ENCODE data around the gene PLEKHJ1.

PLEKHJ1 gene

DNA sequence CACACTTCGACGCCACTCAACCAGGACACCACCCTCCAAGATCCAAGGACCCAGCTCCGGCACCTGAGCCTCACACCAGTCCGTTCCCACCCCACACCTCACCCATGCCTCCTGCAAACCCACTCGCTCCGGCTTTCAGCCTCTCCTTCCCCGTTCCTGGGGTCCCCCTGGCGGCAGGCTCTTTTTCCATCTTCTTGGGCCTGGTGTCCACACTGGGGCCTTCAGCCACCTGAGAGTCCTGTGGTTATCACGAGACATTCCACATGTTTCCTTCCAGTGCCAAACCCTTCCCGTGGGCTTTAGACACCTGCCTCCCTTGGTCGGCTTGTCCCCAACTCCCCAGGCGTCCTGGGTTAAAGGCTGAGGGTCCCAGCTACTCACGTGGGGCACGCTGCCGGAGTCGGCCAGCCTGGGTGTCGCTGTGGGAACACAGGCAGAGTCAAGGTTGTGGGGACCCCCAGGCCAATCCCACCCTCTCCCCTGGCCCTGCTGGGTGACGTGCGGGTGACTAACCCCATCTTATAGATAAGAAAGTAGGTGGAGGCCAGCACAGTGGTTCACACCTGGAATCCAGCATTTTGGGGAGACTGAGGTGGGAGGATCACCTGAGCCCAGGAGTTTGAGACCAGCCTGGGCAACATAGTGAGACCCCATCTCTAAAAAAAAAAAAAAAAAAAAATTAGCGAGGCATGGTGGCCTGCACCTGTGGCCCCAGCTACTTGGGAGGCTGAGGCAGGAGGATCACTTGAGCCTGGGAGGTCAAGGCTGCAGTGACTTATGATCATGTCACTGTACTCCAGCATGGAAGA lies 18.1 kb upstream of the PLEKHJ1 start:
- no peaks in the 10 kb centered on the region for H3K9me3 ChIP-seq
- TF ChIP-seq, protein P1, sequence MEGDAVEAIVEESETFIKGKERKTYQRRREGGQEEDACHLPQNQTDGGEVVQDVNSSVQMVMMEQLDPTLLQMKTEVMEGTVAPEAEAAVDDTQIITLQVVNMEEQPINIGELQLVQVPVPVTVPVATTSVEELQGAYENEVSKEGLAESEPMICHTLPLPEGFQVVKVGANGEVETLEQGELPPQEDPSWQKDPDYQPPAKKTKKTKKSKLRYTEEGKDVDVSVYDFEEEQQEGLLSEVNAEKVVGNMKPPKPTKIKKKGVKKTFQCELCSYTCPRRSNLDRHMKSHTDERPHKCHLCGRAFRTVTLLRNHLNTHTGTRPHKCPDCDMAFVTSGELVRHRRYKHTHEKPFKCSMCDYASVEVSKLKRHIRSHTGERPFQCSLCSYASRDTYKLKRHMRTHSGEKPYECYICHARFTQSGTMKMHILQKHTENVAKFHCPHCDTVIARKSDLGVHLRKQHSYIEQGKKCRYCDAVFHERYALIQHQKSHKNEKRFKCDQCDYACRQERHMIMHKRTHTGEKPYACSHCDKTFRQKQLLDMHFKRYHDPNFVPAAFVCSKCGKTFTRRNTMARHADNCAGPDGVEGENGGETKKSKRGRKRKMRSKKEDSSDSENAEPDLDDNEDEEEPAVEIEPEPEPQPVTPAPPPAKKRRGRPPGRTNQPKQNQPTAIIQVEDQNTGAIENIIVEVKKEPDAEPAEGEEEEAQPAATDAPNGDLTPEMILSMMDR (IDR thresholded peaks at IDR 0.05; ENCODE audit: low read depth, low read length), result no peak
- H3K36me3 ChIP-seq, result peaks cover 12% of the 10 kb centered on the region; the same call in 1 of the 2 replicates
- no peaks in the 10 kb centered on the region for H3K4me1 ChIP-seq
- DNase-seq, result no peak
- H3K4me3 ChIP-seq (ENCODE audit: low read depth, low read length), result no peak overlapping the region
- no peaks in the 10 kb centered on the region for H3K27me3 ChIP-seq

DNA sequence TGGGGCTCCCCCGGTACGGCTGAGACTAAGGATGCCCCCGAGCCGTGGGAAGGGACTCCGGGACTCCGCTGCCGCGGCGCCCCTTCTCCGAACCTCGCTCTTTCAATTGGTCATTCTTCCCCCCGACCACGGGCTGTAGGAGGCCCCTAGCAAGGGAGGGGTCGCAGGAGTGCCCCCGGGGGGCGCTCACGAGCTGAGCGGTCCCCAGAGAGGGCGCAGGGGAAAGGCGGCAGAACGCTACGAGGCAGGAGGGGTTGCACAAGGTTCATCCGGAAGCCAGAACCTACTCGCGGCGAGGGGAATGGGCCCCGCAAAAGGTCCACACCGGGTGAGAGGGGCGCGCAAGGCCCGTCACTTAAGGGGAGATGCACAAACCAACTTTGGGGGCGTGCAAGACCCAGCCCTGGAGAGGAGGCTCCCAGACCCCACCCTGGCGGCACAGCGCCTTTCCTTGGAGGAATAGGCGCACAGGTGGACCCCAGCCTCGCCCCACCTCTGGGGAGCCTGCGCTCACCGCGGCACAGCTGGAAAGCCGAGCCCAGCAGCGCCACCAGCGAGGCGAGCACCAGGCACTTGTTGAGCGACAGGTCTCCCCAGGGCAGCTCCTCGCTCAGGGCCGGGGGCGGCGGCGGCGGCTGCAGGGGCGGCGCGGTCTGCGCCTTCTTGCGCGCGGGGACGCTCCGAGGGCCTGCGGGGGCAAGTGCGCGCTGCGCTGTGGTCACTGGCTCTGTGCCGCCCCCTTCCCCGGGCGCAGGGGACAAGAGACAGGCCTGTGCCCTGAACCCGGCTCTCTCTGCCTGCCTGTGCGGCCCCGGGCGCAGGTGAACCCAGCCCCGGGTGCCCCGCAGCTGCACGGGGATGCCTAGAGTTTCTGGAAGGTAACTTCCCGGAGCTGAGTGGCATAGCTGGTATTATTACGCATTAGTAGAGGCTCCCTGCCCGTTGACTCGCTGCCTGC lies 17.3 kb upstream of the PLEKHJ1 start:
- Histone ChIP-seq H3K27me3 (no peaks in the 10 kb centered on the region), H3K4me1 (no peaks in the 10 kb centered on the region), H3K36me3 (peaks cover 19% of the 10 kb centered on the region), H3K9me3 (no peaks in the 10 kb centered on the region), H3K4me3 (ENCODE audit: low read depth, low read length) (no peak overlapping the region)
- peak; percentile 15 for DNase-seq
- TF ChIP-seq, protein P1 (IDR thresholded peaks at IDR 0.05; ENCODE audit: low read depth, low read length), result 0 out of 2 replicates have a peak, but pooled peaks have one; percentile 10

DNA sequence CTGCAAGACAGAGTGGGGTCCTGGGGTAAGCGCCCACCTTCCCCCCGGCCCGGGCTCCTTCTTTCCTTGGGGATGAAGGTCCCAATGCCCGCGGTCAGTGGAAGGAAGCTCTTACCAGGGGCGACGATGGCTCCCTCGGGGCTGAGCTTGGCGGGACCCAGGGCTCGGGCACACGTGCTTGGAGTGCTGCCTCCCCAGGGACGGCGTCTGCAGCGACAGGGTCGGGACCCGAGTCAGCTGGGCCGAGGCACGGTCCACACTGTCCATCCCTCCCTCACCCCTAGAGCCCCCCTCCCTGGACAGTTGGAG lies 16.6 kb upstream of the PLEKHJ1 start:
- Histone ChIP-seq H3K4me3 (ENCODE audit: low read depth, low read length) (no peak overlapping the region), H3K9me3 (no peaks in the 10 kb centered on the region), H3K27me3 (no peaks in the 10 kb centered on the region), H3K36me3 (peaks cover 21% of the 10 kb centered on the region), H3K4me1 (no peaks in the 10 kb centered on the region)
- peak; percentile 21 for DNase-seq
- TF ChIP-seq, protein P1 (IDR thresholded peaks at IDR 0.05; ENCODE audit: low read depth, low read length), result no peak

DNA sequence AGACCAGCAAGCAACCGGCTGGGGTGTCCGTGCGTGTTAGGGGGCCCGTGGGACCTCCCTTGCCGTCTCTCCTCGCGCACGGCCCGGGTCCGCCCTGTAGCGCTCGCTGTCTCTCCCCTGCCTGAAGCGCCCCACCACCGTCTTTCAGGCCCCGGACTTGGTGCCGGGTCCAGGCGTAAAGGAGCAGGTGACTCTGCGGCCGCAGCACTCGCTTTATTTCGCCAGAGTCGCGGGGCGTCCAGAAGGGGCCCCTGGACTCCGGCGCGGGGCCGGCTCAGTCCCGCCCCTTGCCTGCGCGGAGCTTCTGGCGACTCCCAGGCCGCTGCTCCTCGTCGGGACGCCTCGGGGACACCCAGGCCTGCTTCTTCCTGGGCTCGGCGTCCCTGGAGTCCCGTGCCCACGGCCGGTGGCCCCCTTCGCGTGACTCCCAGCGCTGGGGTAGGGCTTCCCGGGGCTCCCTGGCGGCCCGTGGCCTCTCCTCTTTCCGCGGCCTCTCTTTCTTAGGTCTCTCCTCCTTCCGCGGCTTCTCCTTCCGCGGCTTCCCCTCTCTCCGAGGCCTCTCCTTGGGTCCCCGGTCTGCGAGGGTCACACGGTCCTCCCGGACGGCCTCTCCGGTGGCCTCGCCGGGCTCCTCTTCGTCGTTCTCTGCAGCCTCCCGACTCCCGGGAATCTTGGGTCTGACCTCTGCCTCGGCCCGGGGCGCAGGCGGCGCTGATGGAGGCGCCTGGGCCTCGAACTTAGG lies 16.1 kb upstream of the PLEKHJ1 start:
- H3K4me3 ChIP-seq (ENCODE audit: low read depth, low read length), result no peak overlapping the region
- TF ChIP-seq, protein P1 (IDR thresholded peaks at IDR 0.05; ENCODE audit: low read depth, low read length), result no peak
- peak; percentile 15 for DNase-seq
- peaks cover 26% of the 10 kb centered on the region for H3K36me3 ChIP-seq
- H3K27me3 ChIP-seq, result no peaks in the 10 kb centered on the region
- H3K4me1 ChIP-seq, result no peaks in the 10 kb centered on the region
- no peaks in the 10 kb centered on the region for H3K9me3 ChIP-seq

DNA sequence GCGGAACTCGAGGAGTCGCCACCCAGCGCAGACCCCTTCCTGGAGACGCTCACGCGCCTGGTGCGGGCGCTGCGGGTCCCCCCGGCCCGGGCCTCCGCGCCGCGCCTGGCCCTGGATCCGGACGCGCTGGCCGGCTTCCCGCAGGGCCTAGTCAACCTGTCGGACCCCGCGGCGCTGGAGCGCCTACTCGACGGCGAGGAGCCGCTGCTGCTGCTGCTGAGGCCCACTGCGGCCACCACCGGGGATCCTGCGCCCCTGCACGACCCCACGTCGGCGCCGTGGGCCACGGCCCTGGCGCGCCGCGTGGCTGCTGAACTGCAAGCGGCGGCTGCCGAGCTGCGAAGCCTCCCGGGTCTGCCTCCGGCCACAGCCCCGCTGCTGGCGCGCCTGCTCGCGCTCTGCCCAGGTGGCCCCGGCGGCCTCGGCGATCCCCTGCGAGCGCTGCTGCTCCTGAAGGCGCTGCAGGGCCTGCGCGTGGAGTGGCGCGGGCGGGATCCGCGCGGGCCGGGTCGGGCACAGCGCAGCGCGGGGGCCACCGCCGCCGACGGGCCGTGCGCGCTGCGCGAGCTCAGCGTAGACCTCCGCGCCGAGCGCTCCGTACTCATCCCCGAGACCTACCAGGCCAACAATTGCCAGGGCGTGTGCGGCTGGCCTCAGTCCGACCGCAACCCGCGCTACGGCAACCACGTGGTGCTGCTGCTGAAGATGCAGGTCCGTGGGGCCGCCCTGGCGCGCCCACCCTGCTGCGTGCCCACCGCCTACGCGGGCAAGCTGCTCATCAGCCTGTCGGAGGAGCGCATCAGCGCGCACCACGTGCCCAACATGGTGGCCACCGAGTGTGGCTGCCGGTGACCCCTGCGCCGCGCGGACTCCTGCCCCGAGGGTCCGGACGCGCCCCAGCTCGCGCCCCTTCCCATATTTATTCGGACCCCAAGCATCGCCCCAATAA lies 15.3 kb upstream of the PLEKHJ1 start:
- TF ChIP-seq, protein P1 (IDR thresholded peaks at IDR 0.05; ENCODE audit: low read depth, low read length), result no peak
- peaks cover 35% of the 10 kb centered on the region for H3K36me3 ChIP-seq
- H3K4me1 ChIP-seq, result no peaks in the 10 kb centered on the region
- H3K9me3 ChIP-seq, result no peaks in the 10 kb centered on the region
- no peak overlapping the region for H3K4me3 ChIP-seq (ENCODE audit: low read depth, low read length)
- peak; percentile 14 for DNase-seq
- no peaks in the 10 kb centered on the region for H3K27me3 ChIP-seq
